ENCODE results near the gene ACP7.

The ACP7 gene

GRCh38 chr19:39150807-39151600 is 66.8 kb downstream of the ACP7 start:
- DNase-seq = no peak

GRCh38 chr19:39152066-39152465 is 67.9 kb downstream of the ACP7 start:
- DNase-seq = no peak

- no peak for DNase-seq
Measured at GRCh38 chr19:39154100-39154628, 70.0 kb downstream of the ACP7 start.

- no peak for DNase-seq
Measured at GRCh38 chr19:39154629-39155100, 70.5 kb downstream of the ACP7 start.

GRCh38 chr19:39155114-39155700 is 71.0 kb downstream of the ACP7 start:
- no peak for DNase-seq

GRCh38 chr19:39155741-39156140 is 71.6 kb downstream of the ACP7 start:
- DNase-seq = no peak

GRCh38 chr19:39156326-39157230 is 72.4 kb downstream of the ACP7 start:
- no peak for DNase-seq

- DNase-seq = no peak
Measured at GRCh38 chr19:39157275-39157996, 73.3 kb downstream of the ACP7 start.

- no peak for DNase-seq
Measured at GRCh38 chr19:39157997-39158389, 73.8 kb downstream of the ACP7 start.

- DNase-seq = no peak
Measured at GRCh38 chr19:39158646-39159260, 74.6 kb downstream of the ACP7 start.

GRCh38 chr19:39160523-39160861 is 76.3 kb downstream of the ACP7 start:
- DNase-seq = no peak
